Liver (tissue), 6 donors: ENCODE results near the gene RBBP4. TPM values are rescaled to one million over a fixed set of nuclear protein-coding genes. Genes with fewer than 3 reads are reported as not detected.

ENCODE experiments used
- SP1 ChIP-seq: IDR thresholded peaks from 2 replicates; pipeline ENCODE4 v1.6.1; 2018; ENCODE audit warnings: antibody characterized with exemption, mild to moderate bottlenecking
- YY1 ChIP-seq: IDR thresholded peaks from 2 replicates; pipeline ENCODE4 v1.6.1; 2016; ENCODE audit warnings: antibody characterized with exemption, mild to moderate bottlenecking
- polyA plus RNA-seq, 2 donors: library from polyadenylated mRNA; stranded (reverse) in 1 of 2; unstranded in 1 of 2; fragments of 200-250 nt in 1 of 2; fragments of >200 nt in 1 of 2; fragmentation: Nextera tagmentation in 1 of 2; extraction: Ambion mirVana in 1 of 2; gene quantifications; one replicate each; pipeline versions ENCODE4 v1.2.1 to v1.2.3, GENCODE V29; 2013 to 2015
- small RNA-seq: library from RNA; depleted of rRNA; stranded (forward); fragments of <200 nt; gene quantifications from one replicate; pipeline ENCODE3, GENCODE V24; 2014
- total RNA-seq, 2 donors: library from RNA; depleted of rRNA; stranded (reverse); fragments of >200 nt; gene quantifications; one replicate each; pipeline ENCODE4 v1.2.3, GENCODE V29; 2014
- TF ChIP-seq, protein P1 (sequence below): IDR thresholded peaks from 2 replicates; pipeline ENCODE4 v1.6.1; 2016; ENCODE audit warnings: antibody characterized with exemption
- donor health status: healthy.
- donor health status: healthy.
- donor health status: healthy.

RBBP4 gene
- total and polyA plus RNA-seq, 4 donors, result 35.3 to 93.1 (median 49.0) TPM

DNA sequence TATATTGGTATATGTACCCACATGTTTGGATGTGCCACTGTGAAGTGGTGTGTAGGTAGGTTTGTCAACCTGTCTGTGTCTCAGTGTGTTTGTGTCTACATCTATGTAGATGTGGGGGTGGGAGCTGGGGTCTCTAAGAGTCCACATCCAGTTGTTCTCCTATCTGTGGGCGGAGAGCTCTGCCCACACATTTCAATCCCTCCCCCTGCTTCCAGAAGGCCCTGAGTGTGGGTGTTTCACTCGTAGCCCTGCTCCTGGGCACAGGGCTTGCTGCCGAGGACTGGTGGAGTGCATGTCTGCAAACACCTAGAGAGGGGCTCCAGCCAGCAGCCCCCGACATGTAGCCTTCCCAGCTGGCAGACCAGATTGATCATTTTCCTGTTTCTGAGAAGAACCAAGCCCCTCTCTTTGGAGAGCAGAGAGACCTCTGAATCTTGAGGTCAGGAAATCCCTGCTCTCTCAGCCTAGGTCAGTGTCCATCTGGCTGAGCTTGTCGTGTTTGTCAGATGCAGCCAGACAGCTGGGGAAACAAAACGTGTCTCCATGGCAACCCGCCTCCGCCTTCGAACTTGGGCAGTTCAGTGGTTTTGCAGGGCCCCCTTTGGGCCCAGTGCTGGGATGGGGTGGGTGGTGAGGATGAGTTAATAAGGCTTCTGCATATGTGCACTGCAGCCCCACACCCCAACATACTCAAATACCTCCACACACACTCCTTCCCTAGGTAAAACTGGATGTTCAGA lies 82.7 kb downstream of the RBBP4 start (continued):
- TF ChIP-seq, protein P1, sequence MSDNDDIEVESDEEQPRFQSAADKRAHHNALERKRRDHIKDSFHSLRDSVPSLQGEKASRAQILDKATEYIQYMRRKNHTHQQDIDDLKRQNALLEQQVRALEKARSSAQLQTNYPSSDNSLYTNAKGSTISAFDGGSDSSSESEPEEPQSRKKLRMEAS, result no peak
- TF ChIP-seq YY1, result no peak
- no peak for TF ChIP-seq SP1

Small RNA genes within 50 kb of the gene (small RNA-seq; reads per million reads assigned to genes)
- gene RF00019, result not detected

Other genes with a start within 250 kb of the RBBP4 start
- gene ZBTB8B, start 186.1 kb upstream of the RBBP4 start, total RNA-seq, result under 1 TPM in 1 of 2 donors, not detected in 1; 0.05 TPM
- under 1 TPM in 1 of 2 donors, not detected in 1; 0.01 TPM for gene ZBTB8B, start 186.1 kb upstream of the RBBP4 start, polyA plus RNA-seq
- gene ZBTB8A, start 111.8 kb upstream of the RBBP4 start, total RNA-seq, result 1 to 10 TPM in 1 of 2 donors, under 1 TPM in 1; 0.93 to 3.3 TPM
- gene ZBTB8A, start 111.8 kb upstream of the RBBP4 start, polyA plus RNA-seq, result 1 to 10 TPM; 1.2 to 1.3 TPM
- 10 to 100 TPM; 12.3 to 17.2 TPM for gene ZBTB8OS, start 658 bp upstream of the RBBP4 start, total RNA-seq
- gene ZBTB8OS, start 658 bp upstream of the RBBP4 start, polyA plus RNA-seq, result 10 to 100 TPM; 16.1 to 33.8 TPM
- 1 to 10 TPM in 1 of 2 donors, under 1 TPM in 1; 0.23 to 1.5 TPM for gene SYNC, start 51.6 kb downstream of the RBBP4 start, total RNA-seq
- under 1 TPM; 0.28 to 0.33 TPM for gene SYNC, start 51.6 kb downstream of the RBBP4 start, polyA plus RNA-seq
- gene YARS1, start 166.2 kb downstream of the RBBP4 start, total RNA-seq, result 10 to 100 TPM; 31.6 to 94.0 TPM
- gene YARS1, start 166.2 kb downstream of the RBBP4 start, polyA plus RNA-seq, result 10 to 100 TPM; 39.3 to 65.8 TPM
- 10 to 100 TPM; 15.8 to 24.8 TPM for gene S100PBP, start 166.4 kb downstream of the RBBP4 start, total RNA-seq
- 1 to 10 TPM; 1.9 to 6.4 TPM for gene S100PBP, start 166.4 kb downstream of the RBBP4 start, polyA plus RNA-seq
- 10 to 100 TPM in 1 of 2 donors, 1 to 10 TPM in 1; 2.5 to 10.5 TPM for gene FNDC5, start 219.7 kb downstream of the RBBP4 start, total RNA-seq
- gene FNDC5, start 219.7 kb downstream of the RBBP4 start, polyA plus RNA-seq, result 1 to 10 TPM in 1 of 2 donors, under 1 TPM in 1; 0.43 to 1.5 TPM
- not detected for gene HPCA, start 235.3 kb downstream of the RBBP4 start, total RNA-seq
- gene HPCA, start 235.3 kb downstream of the RBBP4 start, polyA plus RNA-seq, result not detected